ENCODE measurements around the gene SLC6A13. TPM values are rescaled to one million over a fixed set of nuclear protein-coding genes. Genes with fewer than 3 reads are reported as not detected.

Gene SLC6A13
- polyA plus RNA-seq, 1 donor (not counting 4 experiments of a cell fraction or from before 2014, with no cell fraction given): 0.33 TPM

GRCh38 chr12:208813-209212, 53.8 kb downstream of the SLC6A13 start:
- H3K36me3 ChIP-seq (ENCODE audit: control insufficient read depth in 2 of 2, extremely low read depth in 1 of 2, insufficient read depth in 2 of 2, low read length in 2 of 2): no peaks in the 10 kb centered on the region
- no peak overlapping the region for H3K9ac ChIP-seq (ENCODE audit: control insufficient read depth, extremely low read depth, insufficient read depth, low read length)
- FAIRE-seq (no peak), DNase-seq (ENCODE audit: low read depth, low spot score) (no peak)
- TF ChIP-seq CTCF (optimal IDR thresholded peaks at IDR 0.05 in 1 of 3, IDR thresholded peaks at IDR 0.05 in 1 of 3, conservative IDR thresholded peaks at IDR 0.05 in 1 of 3; ENCODE audit: extremely low read depth in 1 of 3, insufficient read depth in 2 of 3, low read length in 3 of 3) (no peak), EZH2 (IDR thresholded peaks at IDR 0.05; ENCODE audit: low read length) (no peak)
- H3K4me2 ChIP-seq (ENCODE audit: control insufficient read depth, extremely low read depth, insufficient read depth, low read depth, low read length): no peak overlapping the region
- H3K79me2 ChIP-seq (ENCODE audit: control insufficient read depth, insufficient read depth, low read length): no peaks in the 10 kb centered on the region
- no peak overlapping the region for H2AFZ ChIP-seq (ENCODE audit: control insufficient read depth, low read length)
- no peaks in the 10 kb centered on the region for H3K9me3 ChIP-seq (ENCODE audit: control insufficient read depth, low read depth, low read length)
- H3K27ac ChIP-seq (ENCODE audit: control insufficient read depth, insufficient read depth, low read length): no peak overlapping the region
- dilution Hi-C loops (cut with MboI; ENCODE audit: extremely low pct_ligation_motif_present, low sequenced_read_pairs): no loop called here
- H3K27me3 ChIP-seq (ENCODE audit: control insufficient read depth, extremely low read depth, insufficient read depth, low read length): peaks cover 30% of the 10 kb centered on the region
- no peaks in the 10 kb centered on the region for H4K20me1 ChIP-seq (ENCODE audit: control insufficient read depth, extremely low read depth, insufficient read depth, low read length)
- H3K4me1 ChIP-seq (ENCODE audit: control insufficient read depth, extremely low read depth, insufficient read depth, low read length): no peaks in the 10 kb centered on the region
- no peaks in the 10 kb centered on the region for H3K9me1 ChIP-seq (ENCODE audit: control insufficient read depth, extremely low read depth, insufficient read depth, low read length)
- H3K4me3 ChIP-seq (ENCODE audit: control insufficient read depth in 2 of 3, extremely low read depth in 1 of 3, insufficient read depth in 2 of 3, low read depth in 1 of 3, low read length in 3 of 3): no peak overlapping the region

- FAIRE-seq (no peak), DNase-seq (ENCODE audit: low read depth, low spot score) (no peak)
- TF ChIP-seq EZH2 (IDR thresholded peaks at IDR 0.05; ENCODE audit: low read length) (no peak), CTCF (optimal IDR thresholded peaks at IDR 0.05 in 1 of 3, IDR thresholded peaks at IDR 0.05 in 1 of 3, conservative IDR thresholded peaks at IDR 0.05 in 1 of 3; ENCODE audit: extremely low read depth in 1 of 3, insufficient read depth in 2 of 3, low read length in 3 of 3) (no peak)
- Histone ChIP-seq H3K79me2 (ENCODE audit: control insufficient read depth, insufficient read depth, low read length) (no peaks in the 10 kb centered on the region), H3K9me3 (ENCODE audit: control insufficient read depth, low read depth, low read length) (no peaks in the 10 kb centered on the region), H3K4me1 (ENCODE audit: control insufficient read depth, extremely low read depth, insufficient read depth, low read length) (no peaks in the 10 kb centered on the region), H3K9ac (ENCODE audit: control insufficient read depth, extremely low read depth, insufficient read depth, low read length) (no peak overlapping the region), H3K4me2 (ENCODE audit: control insufficient read depth, extremely low read depth, insufficient read depth, low read depth, low read length) (no peak overlapping the region), H2AFZ (ENCODE audit: control insufficient read depth, low read length) (no peak overlapping the region), H4K20me1 (ENCODE audit: control insufficient read depth, extremely low read depth, insufficient read depth, low read length) (no peaks in the 10 kb centered on the region), H3K4me3 (ENCODE audit: control insufficient read depth in 2 of 3, extremely low read depth in 1 of 3, insufficient read depth in 2 of 3, low read depth in 1 of 3, low read length in 3 of 3) (no peak overlapping the region), H3K27me3 (ENCODE audit: control insufficient read depth, extremely low read depth, insufficient read depth, low read length) (peaks cover 30% of the 10 kb centered on the region), H3K27ac (ENCODE audit: control insufficient read depth, insufficient read depth, low read length) (no peak overlapping the region), H3K9me1 (ENCODE audit: control insufficient read depth, extremely low read depth, insufficient read depth, low read length) (no peaks in the 10 kb centered on the region), H3K36me3 (ENCODE audit: control insufficient read depth in 2 of 2, extremely low read depth in 1 of 2, insufficient read depth in 2 of 2, low read length in 2 of 2) (no peaks in the 10 kb centered on the region)
- dilution Hi-C loops (cut with MboI; ENCODE audit: extremely low pct_ligation_motif_present, low sequenced_read_pairs): no loop called here
Measured at GRCh38 chr12:207804-208203, 54.8 kb downstream of the SLC6A13 start.

All from keratinocyte (primary cell).